Breast epithelium (tissue), 4 donors: ENCODE measurements around the gene KLHL8. TPM values are rescaled to one million over a fixed set of nuclear protein-coding genes. Genes with fewer than 3 reads are reported as not detected.
"Not testable (repeated sequence)": the region's sequence is repeated elsewhere in the genome, so short reads cannot be mapped to it uniquely, and the experiment has no call there.

Experiments
- DNase-seq, 2 donors: peaks; one replicate each; pipeline ENCODE4 v3.0.0-alpha.2; 2019; ENCODE audit warnings: low spot score in 2 of 2
- H3K27ac ChIP-seq, 2 donors: fragments of 200-600 bp; sonication (generic) in 1 of 2; one replicate each; pipeline ENCODE4 v1.5.1; 2016 to 2019; ENCODE audit warnings: mild to moderate bottlenecking in 1 of 2
- H3K27me3 ChIP-seq, 2 donors: fragments of 200-600 bp; sonication (generic) in 1 of 2; one replicate each; pipeline versions ENCODE4 v1.5.1 to v1.6.0; 2017 to 2019; ENCODE audit warnings: control low read depth in 1 of 2, mild to moderate bottlenecking in 1 of 2
- H3K36me3 ChIP-seq: fragments of 200-600 bp; one replicate; pipeline ENCODE4 v1.5.1; 2019
- H3K4me1 ChIP-seq, 2 donors: fragments of 200-600 bp; sonication (generic); one replicate each; pipeline ENCODE4 v1.5.1; 2016 to 2019; ENCODE audit warnings: control low read depth in 1 of 2
- H3K4me3 ChIP-seq, 3 donors: fragments of 200-600 bp; sonication (generic); 1 replicate in 2 of 3; 2 replicates in 1 of 3; pipeline ENCODE4 v1.5.1; 2016 to 2019; ENCODE audit warnings: mild to moderate bottlenecking in 3 of 3, moderate library complexity in 2 of 3
- H3K9me3 ChIP-seq, 2 donors: fragments of 200-600 bp; sonication (generic) in 1 of 2; one replicate each; pipeline ENCODE4 v1.5.1; 2016 to 2019; ENCODE audit warnings: control low read depth in 1 of 2
- CTCF ChIP-seq, 3 donors: fragments of 450-650 bp; IDR thresholded peaks; one replicate each; pipeline ENCODE4 v1.5.1; 2016 to 2017; ENCODE audit warnings: antibody characterized with exemption in 3 of 3, mild to moderate bottlenecking in 3 of 3, moderate library complexity in 3 of 3
- POLR2A ChIP-seq: fragments of 450-650 bp; IDR thresholded peaks from one replicate; pipeline ENCODE4 v1.6.1; 2016; ENCODE audit warnings: antibody characterized with exemption, mild to moderate bottlenecking, moderate library complexity
- POLR2AphosphoS5 ChIP-seq, 3 donors: sonication (generic); formaldehyde crosslinking; IDR thresholded peaks; one replicate each; pipeline ENCODE4 v1.6.1; 2017; ENCODE audit warnings: antibody characterized with exemption in 3 of 3
- intact Hi-C: fragments of 100-400 bp; cut with DNase I; formaldehyde crosslinking; loops from one replicate; pipeline ENCODE4 v1.15.1; 2023; ENCODE audit warnings: low total_unique reads
- total RNA-seq, 3 donors: library from RNA; depleted of rRNA; stranded (reverse); fragments of >200 nt; gene quantifications; one replicate each; pipeline ENCODE4 v1.1.0, GENCODE V29; 2016

KLHL8 gene
- total RNA-seq, 3 donors from 2014 or later = 14.2 to 15.7 (median 14.6) TPM

GRCh38 chr4:87225936-87226335 is 5.5 kb upstream of the KLHL8 start:
- no peaks in the 10 kb centered on the region for H3K36me3 ChIP-seq
- TF ChIP-seq POLR2A = no peak
- TF ChIP-seq POLR2AphosphoS5 (IDR thresholded peaks at IDR 0.05) = no peak
- TF ChIP-seq CTCF (IDR thresholded peaks at IDR 0.05) = no peak
- no peak for DNase-seq
- no peak overlapping the region for H3K27ac ChIP-seq
- intact Hi-C loops = no loop called here
- no peak overlapping the region for H3K4me3 ChIP-seq
- no peaks in the 10 kb centered on the region for H3K27me3 ChIP-seq
- H3K4me1 ChIP-seq = no peaks in the 10 kb centered on the region
- H3K9me3 ChIP-seq = no peaks in the 10 kb centered on the region

DNA sequence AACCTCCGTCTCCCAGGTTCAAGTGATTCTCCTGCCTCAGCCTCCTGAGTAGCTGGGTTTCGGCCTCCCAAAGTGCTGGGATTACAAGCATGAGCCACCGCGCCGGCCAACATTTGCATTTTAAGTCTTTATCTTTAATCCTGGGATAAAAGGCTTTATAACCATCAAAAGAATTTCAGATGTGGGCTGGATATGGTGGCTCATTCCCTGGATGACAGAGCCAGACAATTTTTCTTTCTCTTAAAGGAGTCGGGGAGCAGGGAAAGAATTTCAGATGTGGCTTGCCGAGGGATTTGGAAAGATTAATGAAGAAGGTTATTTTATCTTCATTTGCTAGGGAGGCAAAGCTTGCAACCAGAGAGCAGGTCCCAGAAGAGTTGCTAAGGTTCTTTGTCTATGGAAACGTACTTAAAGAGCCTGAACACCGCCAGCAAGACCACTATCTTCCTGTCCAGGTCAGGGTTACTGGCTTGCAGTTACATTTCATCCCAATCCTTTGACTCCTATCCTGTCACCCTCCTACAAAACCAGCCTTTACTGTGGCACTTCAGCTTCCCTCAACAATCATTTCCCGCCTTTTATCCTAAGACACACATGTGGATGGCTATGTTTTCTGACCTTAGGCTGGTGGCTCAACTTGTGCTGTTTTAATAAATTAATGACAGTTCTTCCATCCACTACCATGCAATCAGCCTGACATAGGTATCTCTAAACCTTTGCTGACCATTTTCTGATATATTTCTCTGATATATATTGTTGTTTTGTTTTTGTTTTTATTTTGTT is 3.9 kb upstream of the KLHL8 start:
- Histone ChIP-seq H3K4me1 (no peaks in the 10 kb centered on the region), H3K27me3 (no peaks in the 10 kb centered on the region), H3K27ac (no peak overlapping the region), H3K36me3 (no peaks in the 10 kb centered on the region), H3K4me3 (no peak overlapping the region), H3K9me3 (no peaks in the 10 kb centered on the region)
- TF ChIP-seq POLR2A = no peak
- no peak for TF ChIP-seq POLR2AphosphoS5 (IDR thresholded peaks at IDR 0.05)
- TF ChIP-seq CTCF (IDR thresholded peaks at IDR 0.05) = no peak
- DNase-seq = no peak
- intact Hi-C loops = no loop called here

- H3K4me3 ChIP-seq = peak overlapping the region; percentile 83 to 93 (median 89)
- peak overlapping the region; percentile 88 to 91 for H3K27ac ChIP-seq
- intact Hi-C loops = no loop called here
- H3K9me3 ChIP-seq = no peaks in the 10 kb centered on the region
- H3K4me1 ChIP-seq = no peaks in the 10 kb centered on the region
- no peaks in the 10 kb centered on the region for H3K36me3 ChIP-seq
- no peak for DNase-seq
- H3K27me3 ChIP-seq = no peaks in the 10 kb centered on the region
- TF ChIP-seq POLR2AphosphoS5 (IDR thresholded peaks at IDR 0.05) (no peak), CTCF (IDR thresholded peaks at IDR 0.05) (no peak), POLR2A (no peak)
Measured at GRCh38 chr4:87219632-87220093, 755 bp downstream of the KLHL8 start.

DNA sequence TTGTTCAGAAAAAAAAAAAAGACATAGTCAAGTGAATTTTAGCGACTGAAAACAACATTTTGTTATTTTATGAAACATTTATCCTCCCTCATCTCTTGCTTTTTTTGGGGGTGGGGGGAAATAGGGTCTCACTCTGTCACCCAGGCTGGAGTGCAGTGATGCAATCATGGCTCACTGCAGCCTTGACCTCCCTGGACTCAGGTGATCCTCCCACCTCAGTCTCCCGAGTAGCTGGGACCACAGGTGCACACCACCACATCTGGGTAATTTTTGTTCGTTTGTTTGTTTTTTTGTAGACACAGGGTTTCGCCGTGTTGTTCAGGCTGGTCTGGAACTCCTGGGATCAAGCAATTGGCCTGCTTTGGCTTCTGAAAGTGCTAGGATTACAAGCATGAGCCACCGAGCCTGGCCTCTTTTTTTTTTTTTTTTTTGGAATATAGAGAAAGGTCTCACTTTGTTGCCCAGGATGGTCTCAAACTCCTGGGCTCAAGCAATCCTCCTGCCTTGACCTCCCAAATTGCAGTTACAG is 3.1 kb downstream of the KLHL8 start:
- intact Hi-C loops, H3K36me3 ChIP-seq, H3K4me1 ChIP-seq, DNase-seq, H3K27ac ChIP-seq, H3K9me3 ChIP-seq, H3K27me3 ChIP-seq, H3K4me3 ChIP-seq: not testable (repeated sequence)

- DNase-seq = no peak
- Histone ChIP-seq H3K9me3 (no peaks in the 10 kb centered on the region), H3K4me1 (no peaks in the 10 kb centered on the region), H3K4me3 (no peak overlapping the region), H3K27me3 (no peaks in the 10 kb centered on the region), H3K27ac (no peak overlapping the region), H3K36me3 (no peaks in the 10 kb centered on the region)
- intact Hi-C loops = no loop called here
- TF ChIP-seq POLR2A (no peak), POLR2AphosphoS5 (IDR thresholded peaks at IDR 0.05) (no peak), CTCF (IDR thresholded peaks at IDR 0.05) (no peak)
Measured at GRCh38 chr4:87216469-87216868, 3.9 kb downstream of the KLHL8 start.
